ENCODE results near the gene RABGAP1L. TPM values are rescaled to one million over a fixed set of nuclear protein-coding genes. Genes with fewer than 3 reads are reported as not detected.
"Not testable (repeated sequence)": the region's sequence is repeated elsewhere in the genome, so short reads cannot be mapped to it uniquely, and the experiment has no call there.

The RABGAP1L gene
- polyA plus RNA-seq, 12 donors, result 11.4 to 34.1 (median 16.6) TPM; not detected in 1

GRCh38 chr1:174238845-174239501 is 79.7 kb downstream of the RABGAP1L start:
- not testable (repeated sequence) for DNase-seq

- no peak for DNase-seq
Measured at GRCh38 chr1:174239541-174239940, 80.2 kb downstream of the RABGAP1L start.

GRCh38 chr1:174242856-174243255 is 83.5 kb downstream of the RABGAP1L start:
- DNase-seq, result no peak

GRCh38 chr1:174243451-174244000 is 84.2 kb downstream of the RABGAP1L start:
- DNase-seq, result no peak

GRCh38 chr1:174244017-174244416 is 84.7 kb downstream of the RABGAP1L start:
- DNase-seq, result no peak

GRCh38 chr1:174247472-174247871 is 88.2 kb downstream of the RABGAP1L start:
- no peak for DNase-seq

- DNase-seq, result no peak
Measured at GRCh38 chr1:174248041-174248440, 88.7 kb downstream of the RABGAP1L start.

GRCh38 chr1:174256386-174256785 is 97.1 kb downstream of the RABGAP1L start:
- not testable (repeated sequence) for DNase-seq

GRCh38 chr1:174258148-174258550 is 98.8 kb downstream of the RABGAP1L start:
- DNase-seq, result peak; percentile 12

GRCh38 chr1:174262349-174263241 is 103.3 kb downstream of the RABGAP1L start:
- DNase-seq, result peak; percentile 38

GRCh38 chr1:174265282-174265681 is 106.0 kb downstream of the RABGAP1L start:
- DNase-seq, result no peak

GRCh38 chr1:174266476-174266875 is 107.2 kb downstream of the RABGAP1L start:
- DNase-seq, result no peak

GRCh38 chr1:174266991-174267612 is 107.8 kb downstream of the RABGAP1L start:
- no peak for DNase-seq

- no peak for DNase-seq
Measured at GRCh38 chr1:174269989-174270651, 110.8 kb downstream of the RABGAP1L start.

GRCh38 chr1:174273190-174273589 is 113.9 kb downstream of the RABGAP1L start:
- no peak for DNase-seq

GRCh38 chr1:174273776-174274175 is 114.5 kb downstream of the RABGAP1L start:
- DNase-seq, result no peak

GRCh38 chr1:174274452-174274851 is 115.1 kb downstream of the RABGAP1L start:
- no peak for DNase-seq

- DNase-seq, result no peak
Measured at GRCh38 chr1:174274884-174275283, 115.6 kb downstream of the RABGAP1L start.

GRCh38 chr1:174276087-174276486 is 116.8 kb downstream of the RABGAP1L start:
- DNase-seq, result no peak

GRCh38 chr1:174284052-174284451 is 124.7 kb downstream of the RABGAP1L start:
- no peak for DNase-seq

GRCh38 chr1:174286042-174286441 is 126.7 kb downstream of the RABGAP1L start:
- DNase-seq, result no peak

Data from muscle of arm (tissue), 12 donors.